Activated naive CD4-positive, alpha-beta T cell (primary cell): ENCODE data around the gene PYROXD2.
"Not testable (repeated sequence)": the region's sequence is repeated elsewhere in the genome, so short reads cannot be mapped to it uniquely, and the experiment has no call there.

Experiments
- DNase-seq, 4 experiments: peaks; one replicate each; lab custom pipeline; 2025; lab: John Stamatoyannopoulos, UW

Gene PYROXD2

GRCh38 chr10:98365406-98366061, 49.4 kb downstream of the PYROXD2 start:
- no peak for DNase-seq

DNA sequence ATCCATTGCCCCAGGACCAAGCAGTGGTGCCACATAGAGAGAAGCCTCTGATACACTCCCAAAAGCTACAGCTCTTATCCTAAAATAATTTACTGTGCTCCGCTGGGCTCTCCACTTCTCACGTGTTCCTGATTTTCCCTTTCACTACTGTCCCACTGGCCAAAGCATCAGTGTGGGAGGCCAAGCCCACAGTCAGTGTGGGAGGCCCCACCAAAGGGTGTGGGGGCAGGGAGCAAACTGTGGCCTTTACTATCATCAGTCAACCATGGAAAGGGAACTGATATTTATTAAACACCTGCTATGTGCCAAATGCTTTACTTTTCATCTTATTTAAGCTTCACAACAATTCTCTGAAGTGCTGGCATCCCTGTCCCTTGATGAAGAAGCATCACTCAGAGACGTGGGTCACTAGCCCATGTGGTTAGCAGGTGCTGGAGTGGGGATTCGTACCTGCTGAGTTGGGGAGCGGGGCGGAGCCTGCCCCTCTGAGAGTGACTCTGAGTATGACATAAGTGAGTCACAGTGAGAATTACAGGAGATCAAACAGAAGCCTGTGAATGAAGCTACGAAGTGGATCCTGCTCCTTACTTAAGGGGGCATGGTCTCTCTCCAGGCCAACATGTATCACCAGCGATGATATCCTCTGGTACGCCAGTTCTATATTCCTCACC, 50.4 kb downstream of the PYROXD2 start:
- no peak for DNase-seq

- DNase-seq = no peak
These were observed 51.8 kb downstream of the PYROXD2 start for GRCh38 chr10:98363220-98363619.

DNA sequence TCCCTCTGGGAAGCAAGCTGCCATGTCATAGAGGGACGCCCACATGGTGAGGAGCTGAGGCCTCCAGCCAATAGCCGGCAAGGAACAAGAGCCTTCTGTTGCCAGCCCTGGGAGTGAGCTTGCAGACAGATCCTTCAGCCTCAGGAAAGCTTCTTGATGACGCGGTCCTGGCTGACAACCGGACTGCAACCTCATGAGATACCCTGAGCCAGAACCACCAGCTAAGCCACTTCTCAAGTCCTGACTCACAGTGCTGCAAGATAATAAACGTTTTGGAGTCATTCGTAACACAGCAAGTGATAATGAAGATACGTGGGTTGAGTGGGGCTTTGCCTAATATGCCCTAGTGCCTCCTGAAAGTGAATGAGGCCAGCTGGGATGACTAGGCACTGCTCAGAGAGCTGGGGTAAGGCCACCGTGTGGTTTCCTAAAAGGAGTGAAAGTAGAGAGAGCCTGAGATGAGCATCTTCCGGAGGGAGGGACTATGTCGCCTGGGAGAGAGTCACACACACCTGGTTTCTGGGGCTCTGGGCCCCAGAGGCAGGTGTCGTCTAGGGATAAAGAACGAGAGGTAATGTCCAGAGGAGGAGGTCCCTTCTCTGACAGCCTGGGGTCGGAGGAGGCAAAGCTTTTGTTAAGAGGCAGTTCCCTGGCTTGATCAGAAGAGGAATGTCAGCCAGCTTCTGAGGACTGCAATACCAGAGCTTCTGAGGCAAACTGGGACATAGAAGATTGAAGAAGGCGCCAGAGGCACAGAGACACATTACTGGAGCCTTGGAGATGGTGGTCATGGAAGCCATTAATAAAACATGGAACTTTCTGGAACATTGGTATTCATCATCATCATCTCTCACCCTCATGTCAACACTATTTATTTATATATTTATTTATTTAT, 53.6 kb downstream of the PYROXD2 start:
- no peak for DNase-seq

DNA sequence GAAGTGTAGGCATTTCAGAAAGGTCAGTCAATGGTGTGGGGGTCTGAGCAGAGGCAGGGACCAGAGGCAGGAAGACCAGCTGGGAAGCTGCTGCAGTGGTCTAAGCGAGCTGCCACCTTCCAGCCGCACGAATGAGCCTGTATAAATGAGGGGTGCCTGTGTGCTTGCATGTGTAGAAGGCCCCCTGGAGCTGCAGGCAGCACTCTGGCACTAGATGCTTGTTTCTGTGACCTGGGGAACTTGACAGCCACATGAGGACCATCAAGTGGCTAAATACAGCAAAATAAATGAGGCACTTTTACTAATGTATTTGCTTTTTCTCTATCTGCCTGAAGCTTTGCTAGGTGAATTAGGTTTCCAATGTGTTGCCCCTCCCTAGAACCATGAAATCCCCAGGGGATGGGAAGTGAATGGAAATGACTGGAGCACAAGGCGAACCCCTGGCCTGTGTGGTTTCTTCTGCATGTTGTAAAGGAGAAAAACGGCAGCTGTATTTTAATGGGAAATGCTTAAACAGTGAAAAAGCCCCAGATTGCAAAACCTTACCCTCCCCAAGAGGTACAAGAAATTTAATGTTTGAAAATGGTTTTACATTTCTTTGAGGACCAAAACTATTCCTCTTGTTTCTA, 57.7 kb downstream of the PYROXD2 start:
- DNase-seq = no peak

DNA sequence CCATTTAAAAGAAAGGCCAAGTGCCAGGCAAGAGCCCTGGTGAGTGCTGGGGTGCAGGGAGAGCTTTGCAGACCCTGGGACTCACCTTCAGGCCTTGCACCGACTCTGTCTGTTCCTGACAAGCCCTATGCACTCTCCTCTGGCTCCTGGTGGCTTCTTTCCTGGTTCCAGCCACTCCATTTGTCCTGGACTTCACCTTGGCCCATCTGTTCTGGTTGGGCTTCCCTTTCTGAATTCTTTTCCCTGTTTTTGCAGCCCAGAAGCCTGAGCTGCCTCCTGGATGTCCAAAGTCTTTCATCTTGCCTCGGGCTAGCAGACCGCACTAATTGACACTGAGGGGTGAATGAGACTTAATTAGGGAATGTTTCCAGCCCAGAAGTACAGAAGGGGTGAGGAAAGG, 60.5 kb downstream of the PYROXD2 start:
- DNase-seq = no peak

DNA sequence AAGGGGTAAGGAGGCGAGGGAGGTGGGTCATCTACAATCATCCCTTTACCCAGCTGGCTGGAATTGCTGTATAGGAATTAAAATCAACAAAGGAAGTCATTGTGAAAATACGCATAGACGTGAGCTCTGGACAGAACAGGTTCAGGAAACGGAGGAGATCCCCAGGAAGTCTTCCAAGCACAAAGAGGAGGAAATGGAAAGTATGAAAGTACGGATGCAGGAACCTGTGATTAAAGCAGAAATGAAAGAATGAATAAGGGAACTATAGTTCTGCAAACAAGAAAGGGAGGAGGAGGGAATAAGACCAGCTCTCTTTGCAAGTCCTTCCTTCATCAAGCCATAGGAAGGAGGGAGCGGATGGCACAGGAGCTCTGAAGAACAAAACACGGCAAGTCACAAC, 61.8 kb downstream of the PYROXD2 start:
- no peak for DNase-seq

GRCh38 chr10:98351831-98352402, 63.1 kb downstream of the PYROXD2 start:
- DNase-seq = no peak

DNA sequence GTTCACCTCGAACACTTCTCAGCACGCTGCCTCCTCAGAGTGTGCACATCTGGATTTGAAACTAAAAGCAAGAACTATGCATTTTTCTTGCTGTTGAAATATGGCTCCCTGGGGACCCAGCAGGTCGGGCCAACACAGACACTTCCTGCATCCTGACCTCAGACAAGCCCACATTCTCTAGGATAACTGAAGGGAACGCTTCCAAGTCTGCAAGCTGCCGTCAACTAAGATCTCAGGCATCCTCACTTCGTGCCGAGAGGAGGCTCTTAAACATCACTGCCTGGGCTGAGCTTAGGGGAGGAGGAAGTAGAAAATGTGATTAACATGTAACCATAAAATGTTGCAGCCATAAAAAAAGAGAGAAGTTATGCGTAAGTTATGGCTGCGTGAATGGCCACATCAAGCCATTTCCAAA, 65.5 kb downstream of the PYROXD2 start:
- no peak for DNase-seq

DNA sequence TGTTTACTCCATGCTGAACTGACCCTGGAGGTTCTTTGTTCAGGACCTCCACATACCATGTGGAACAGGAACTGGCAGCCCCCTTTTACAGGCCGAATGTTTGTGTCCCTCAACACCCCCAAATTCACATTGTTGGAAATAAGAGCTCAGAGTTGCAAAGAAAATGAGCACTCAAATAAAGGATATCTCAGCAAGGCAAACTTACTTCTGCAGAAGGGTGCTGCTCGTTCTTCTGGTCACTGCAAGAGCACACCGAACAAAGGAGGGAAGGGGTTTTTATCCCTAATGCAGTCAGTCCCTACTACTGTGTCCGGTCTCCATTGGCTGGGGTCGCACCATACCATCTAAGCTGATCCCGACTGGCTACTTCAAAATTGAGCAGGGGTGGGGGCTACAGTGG, 68.1 kb downstream of the PYROXD2 start:
- no peak for DNase-seq

GRCh38 chr10:98344589-98345038, 70.4 kb downstream of the PYROXD2 start:
- DNase-seq = no peak

GRCh38 chr10:98341701-98342100, 73.3 kb downstream of the PYROXD2 start:
- not testable (repeated sequence) for DNase-seq

DNA sequence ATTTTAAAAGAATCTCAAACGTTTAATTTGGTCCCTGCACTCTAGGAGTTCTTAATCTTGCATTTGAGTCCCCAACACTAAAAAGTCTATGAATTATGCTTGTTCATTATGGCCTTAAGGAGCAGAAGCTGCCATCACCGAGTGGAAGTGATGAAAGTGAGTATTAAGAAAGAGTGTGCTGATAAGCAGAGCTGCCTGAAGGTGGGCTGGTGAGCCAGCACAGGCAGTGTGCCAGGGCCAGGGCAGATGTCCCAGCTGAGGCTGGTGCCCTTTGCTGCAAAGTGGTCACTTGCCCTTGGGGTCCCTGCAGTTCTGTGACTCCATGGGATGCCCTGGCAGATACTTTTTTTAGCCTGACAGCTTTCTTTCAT, 74.1 kb downstream of the PYROXD2 start:
- no peak for DNase-seq

DNA sequence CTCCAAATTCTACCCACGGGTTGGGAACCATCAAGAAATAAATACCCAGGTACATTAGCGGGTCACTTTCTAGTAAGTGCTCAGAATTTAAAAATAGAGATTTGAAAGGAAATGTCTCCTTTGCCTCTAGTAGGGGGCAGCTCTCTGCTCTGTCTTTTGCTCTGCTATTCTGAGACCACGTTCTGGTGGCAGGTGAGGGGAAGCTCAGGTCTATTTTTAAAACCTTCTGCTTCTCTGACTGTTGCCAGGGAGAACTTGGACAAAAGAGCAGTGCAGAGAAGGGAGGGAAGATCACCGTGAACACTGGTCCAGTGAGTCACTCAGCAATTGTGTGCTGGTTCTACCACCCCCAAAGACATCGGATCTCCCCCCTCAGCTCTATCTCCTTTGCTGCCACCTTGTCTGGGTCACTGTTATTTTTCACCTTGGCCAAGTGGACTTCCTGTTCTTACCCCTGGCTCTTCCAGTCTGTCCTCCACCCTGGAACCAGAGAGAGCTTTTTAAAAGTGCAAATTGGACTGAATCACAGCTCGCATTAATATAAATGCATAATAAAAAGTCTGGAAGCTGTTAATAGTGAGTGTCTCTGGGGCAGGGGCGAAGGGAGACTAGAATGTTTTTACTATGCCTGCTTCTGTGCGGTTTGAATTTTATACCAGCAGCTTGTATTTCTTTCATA, 74.6 kb downstream of the PYROXD2 start:
- no peak for DNase-seq

DNA sequence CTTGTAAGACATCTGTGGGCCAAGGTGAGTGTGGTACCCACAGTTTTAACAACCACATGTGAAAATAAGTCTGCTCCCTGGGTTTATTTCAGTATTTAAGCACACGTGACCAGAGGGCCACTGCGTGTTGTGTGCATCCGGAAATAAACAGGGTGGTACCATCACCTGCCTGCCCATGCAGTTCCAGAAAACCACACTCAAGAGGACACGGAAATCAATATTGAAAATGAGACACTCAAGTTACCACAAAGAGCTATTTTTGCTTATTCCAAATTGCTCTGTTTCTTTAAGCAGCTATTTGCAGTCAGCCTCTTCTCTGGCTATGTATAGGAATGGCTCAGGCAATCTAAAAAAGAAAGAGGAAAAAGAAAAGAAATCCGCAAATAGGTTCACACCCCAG, 75.2 kb downstream of the PYROXD2 start:
- DNase-seq = no peak

DNA sequence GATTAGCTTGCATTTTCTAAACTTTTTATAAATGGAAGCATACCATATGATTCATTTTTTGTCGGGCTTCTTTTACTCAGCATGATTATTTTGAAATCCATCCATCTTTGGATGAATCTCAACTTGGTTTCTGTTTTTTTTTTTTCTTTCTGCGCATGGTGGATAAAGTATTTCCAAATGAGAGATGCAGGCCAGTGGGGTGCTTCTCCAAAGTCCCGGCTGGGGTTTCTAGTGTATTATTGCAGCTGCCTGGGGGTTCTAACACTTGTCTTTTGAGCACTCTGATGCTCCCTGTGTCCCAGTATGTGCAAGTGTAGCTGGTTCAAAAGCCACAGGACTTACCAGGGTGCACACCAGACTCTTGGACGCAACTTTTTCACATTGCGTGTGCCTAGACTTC, 76.1 kb downstream of the PYROXD2 start:
- no peak for DNase-seq

DNA sequence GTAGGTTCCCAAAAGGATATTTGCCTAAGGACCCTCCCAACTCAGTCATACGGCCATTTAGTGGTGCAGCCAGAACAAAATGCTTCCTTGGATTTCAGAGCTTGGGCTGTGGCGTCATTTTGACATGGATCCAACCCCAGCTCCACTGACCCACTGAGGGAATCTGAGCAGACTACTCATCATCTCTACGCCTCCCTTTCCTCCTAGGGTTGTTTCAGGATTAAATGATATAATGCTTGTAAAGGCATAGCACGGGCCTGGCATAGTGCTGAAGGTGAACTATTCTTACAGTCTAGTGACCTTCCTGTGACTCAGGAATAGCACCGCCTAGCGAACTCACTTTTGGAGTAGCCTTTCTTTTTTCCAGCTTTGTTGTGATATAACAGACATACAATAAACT, 76.7 kb downstream of the PYROXD2 start:
- no peak for DNase-seq

DNA sequence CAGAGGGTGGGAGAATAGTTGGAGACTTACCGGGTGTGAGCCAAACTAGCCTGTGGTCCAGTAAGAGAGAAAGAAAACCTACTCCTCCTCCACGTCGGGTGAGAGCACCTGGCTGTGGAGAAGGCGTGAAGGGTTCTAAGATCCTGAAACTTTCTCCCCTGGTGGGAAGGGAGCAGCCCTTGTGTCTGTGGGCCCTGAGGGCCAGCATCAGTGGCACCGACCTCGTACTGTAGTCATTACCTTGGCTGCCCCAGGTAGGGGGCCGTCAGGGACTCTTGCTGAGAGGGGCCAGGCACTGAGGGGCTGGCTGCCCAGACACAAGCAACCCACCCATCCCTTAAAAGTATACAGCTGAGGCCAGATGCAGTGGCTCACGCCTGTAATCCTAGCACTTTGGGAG, 77.5 kb downstream of the PYROXD2 start:
- no peak for DNase-seq
